Activated naive CD8-positive, alpha-beta T cell treated with anti-CD3 and anti-CD28 coated beads, Interleukin-2, amount 50 U/mL, for 16 hours (primary cell): ENCODE data around the gene MARCKSL1.
"Not testable (repeated sequence)": the region's sequence is repeated elsewhere in the genome, so short reads cannot be mapped to it uniquely, and the experiment has no call there.

Experiments
- DNase-seq: peaks from one replicate; pipeline ENCODE4 v3.0.0-alpha.2; 2020; ENCODE audit warnings: low read depth, low spot score

Gene MARCKSL1

GRCh38 chr1:32335790-32336590, at the start of gene MARCKSL1:
Gene MARCKSL1, minus strand, starts transcription at chr1:32336233. Its CDS starts 200 bp downstream, at chr1:32336033.
- DNase-seq = peak; percentile 72

GRCh38 chr1:32380057-32380456, 44.0 kb upstream of the MARCKSL1 start:
- no peak for DNase-seq

GRCh38 chr1:32377541-32378220, 41.6 kb upstream of the MARCKSL1 start:
- no peak for DNase-seq

- DNase-seq = no peak
These were observed 40.2 kb upstream of the MARCKSL1 start for GRCh38 chr1:32376199-32376598.

GRCh38 chr1:32373996-32374592, 38.1 kb upstream of the MARCKSL1 start:
- no peak for DNase-seq

GRCh38 chr1:32372149-32372756, 36.2 kb upstream of the MARCKSL1 start:
- DNase-seq = no peak

- no peak for DNase-seq
These were observed 32.0 kb upstream of the MARCKSL1 start for GRCh38 chr1:32367912-32368635.

GRCh38 chr1:32365445-32365844, 29.4 kb upstream of the MARCKSL1 start:
- no peak for DNase-seq

- DNase-seq = no peak
These were observed 28.8 kb upstream of the MARCKSL1 start for GRCh38 chr1:32364836-32365235.

- no peak for DNase-seq
These were observed 27.7 kb upstream of the MARCKSL1 start for GRCh38 chr1:32363713-32364112.

- no peak for DNase-seq
These were observed 26.7 kb upstream of the MARCKSL1 start, which contains the start of the genes FAM229A and TSSK3 for GRCh38 chr1:32362474-32363313. Gene FAM229A, minus strand, starts transcription at chr1:32362485. Its CDS starts 394 bp downstream, at chr1:32362091. Gene TSSK3, plus strand, starts transcription at chr1:32362539. Its CDS starts 163 bp downstream, at chr1:32362702.

- DNase-seq = no peak
These were observed 25.8 kb upstream of the MARCKSL1 start for GRCh38 chr1:32361674-32362473.

- no peak for DNase-seq
These were observed 25.3 kb upstream of the MARCKSL1 start for GRCh38 chr1:32361308-32361673.

GRCh38 chr1:32358435-32358834, 22.4 kb upstream of the MARCKSL1 start:
- DNase-seq = no peak

- DNase-seq = no peak
These were observed 21.6 kb upstream of the MARCKSL1 start for GRCh38 chr1:32357614-32358013.

- DNase-seq = no peak
These were observed 20.4 kb upstream of the MARCKSL1 start for GRCh38 chr1:32356478-32356877.

GRCh38 chr1:32355778-32356177, 19.7 kb upstream of the MARCKSL1 start:
- not testable (repeated sequence) for DNase-seq

- DNase-seq = no peak
These were observed 18.0 kb upstream of the MARCKSL1 start for GRCh38 chr1:32353886-32354570.

GRCh38 chr1:32353431-32353830, 17.4 kb upstream of the MARCKSL1 start:
- DNase-seq = no peak
